Left ventricle myocardium inferior (tissue), 1 donor: Measurements from ENCODE around the gene EPHA6. TPM values are rescaled to one million over a fixed set of nuclear protein-coding genes. Genes with fewer than 3 reads are reported as not detected.

Source experiments
- DNase-seq: peaks from one replicate; pipeline ENCODE4 v3.0.0-alpha.2; 2020
- H3K27ac ChIP-seq: fragments of 200-600 bp; replicated peaks from 2 replicates; pipeline ENCODE4 v1.8.0; 2021
- H3K27me3 ChIP-seq: fragments of 200-600 bp; 2 replicates; pipeline ENCODE4 v1.8.0; 2021; ENCODE audit warnings: low read depth
- H3K36me3 ChIP-seq: fragments of 200-600 bp; 2 replicates; pipeline ENCODE4 v1.8.0; 2021
- H3K4me1 ChIP-seq: fragments of 200-600 bp; 2 replicates; pipeline ENCODE4 v1.8.0; 2021
- H3K4me3 ChIP-seq: fragments of 200-600 bp; 2 replicates; pipeline ENCODE4 v1.8.0; 2021; ENCODE audit warnings: mild to moderate bottlenecking, moderate library complexity
- H3K9me3 ChIP-seq: fragments of 200-600 bp; replicated peaks from 2 replicates; pipeline ENCODE4 v1.8.0; 2021
- CTCF ChIP-seq: fragments of 200-600 bp; IDR thresholded peaks from 2 replicates; pipeline ENCODE4 v1.8.0; 2021; ENCODE audit warnings: antibody characterized with exemption, mild to moderate bottlenecking, borderline replicate concordance
- intact Hi-C: fragments of 100-400 bp; cut with micrococcal nuclease; formaldehyde crosslinking; loops from one replicate; pipeline ENCODE4 v1.11.0; 2022
- total RNA-seq: library from RNA; stranded (reverse); fragmentation: NEBNext Ultra II Directional; extraction: Animal tissue kit (Norgen Biotek cat#: 25700); gene quantifications from one replicate; pipeline ENCODE4 v1.2.1, GENCODE V29; 2021
- donor health status: DM: no; HTN: yes; CAD: no; lungs with severe emphysema.

EPHA6 gene
- total RNA-seq, 1 donor from 2014 or later, result 0.19 TPM

- Histone ChIP-seq H3K36me3 (no peaks in the 10 kb centered on the region), H3K4me1 (no peaks in the 10 kb centered on the region), H3K27ac (no peak overlapping the region), H3K4me3 (no peak overlapping the region), H3K27me3 (no peaks in the 10 kb centered on the region), H3K9me3 (no peaks in the 10 kb centered on the region)
- no peak for TF ChIP-seq CTCF
- intact Hi-C loops, result no loop called here
- DNase-seq, result no peak
Measured at GRCh38 chr3:97481416-97481815, 667.0 kb downstream of the EPHA6 start.

GRCh38 chr3:97485206-97485605 is 670.8 kb downstream of the EPHA6 start:
- no peak for DNase-seq
- Histone ChIP-seq H3K36me3 (no peaks in the 10 kb centered on the region), H3K9me3 (no peaks in the 10 kb centered on the region), H3K4me3 (no peak overlapping the region), H3K27ac (no peak overlapping the region), H3K4me1 (no peaks in the 10 kb centered on the region), H3K27me3 (no peaks in the 10 kb centered on the region)
- TF ChIP-seq CTCF, result no peak
- intact Hi-C loops, result no loop called here

- intact Hi-C loops, result no loop called here
Measured at GRCh38 chr3:97487587-97487986, 673.2 kb downstream of the EPHA6 start.

GRCh38 chr3:97488741-97489140 is 674.3 kb downstream of the EPHA6 start:
- Histone ChIP-seq H3K27ac (no peak overlapping the region), H3K4me3 (no peak overlapping the region), H3K27me3 (no peaks in the 10 kb centered on the region), H3K36me3 (no peaks in the 10 kb centered on the region), H3K9me3 (no peaks in the 10 kb centered on the region), H3K4me1 (no peaks in the 10 kb centered on the region)
- TF ChIP-seq CTCF, result no peak
- intact Hi-C loops, result no loop called here
- no peak for DNase-seq

More at GRCh38 chr3:97487587-97487986, 673.2 kb downstream of the EPHA6 start:
- Histone ChIP-seq H3K4me3 (no peak overlapping the region), H3K9me3 (no peaks in the 10 kb centered on the region), H3K27ac (no peak overlapping the region), H3K27me3 (no peaks in the 10 kb centered on the region), H3K36me3 (no peaks in the 10 kb centered on the region), H3K4me1 (no peaks in the 10 kb centered on the region)
- no peak for TF ChIP-seq CTCF
- no peak for DNase-seq

GRCh38 chr3:97495896-97496295 is 681.5 kb downstream of the EPHA6 start:
- H3K36me3 ChIP-seq, result no peaks in the 10 kb centered on the region
- no peak for TF ChIP-seq CTCF
- intact Hi-C loops, result no loop called here
- no peak for DNase-seq
- H3K4me3 ChIP-seq, result no peak overlapping the region
- no peaks in the 10 kb centered on the region for H3K4me1 ChIP-seq
- H3K27ac ChIP-seq, result no peak overlapping the region
- no peaks in the 10 kb centered on the region for H3K27me3 ChIP-seq
- H3K9me3 ChIP-seq, result no peaks in the 10 kb centered on the region

GRCh38 chr3:97497138-97497537 is 682.7 kb downstream of the EPHA6 start:
- no peak for DNase-seq
- no peak overlapping the region for H3K27ac ChIP-seq
- TF ChIP-seq CTCF, result no peak
- H3K9me3 ChIP-seq, result no peaks in the 10 kb centered on the region
- H3K4me3 ChIP-seq, result no peak overlapping the region
- intact Hi-C loops, result no loop called here
- no peaks in the 10 kb centered on the region for H3K27me3 ChIP-seq
- no peaks in the 10 kb centered on the region for H3K36me3 ChIP-seq
- no peaks in the 10 kb centered on the region for H3K4me1 ChIP-seq
